Activated T-cell treated with anti-CD3 and anti-CD28 coated beads for 1 hour (primary cell): ENCODE results near the gene SSH2.
"Not testable (repeated sequence)": the region's sequence is repeated elsewhere in the genome, so short reads cannot be mapped to it uniquely, and the experiment has no call there.

Experiments
- DNase-seq: peaks from one replicate; pipeline ENCODE4 v3.0.0-alpha.2; 2020; ENCODE audit warnings: low read depth

The SSH2 gene

DNA sequence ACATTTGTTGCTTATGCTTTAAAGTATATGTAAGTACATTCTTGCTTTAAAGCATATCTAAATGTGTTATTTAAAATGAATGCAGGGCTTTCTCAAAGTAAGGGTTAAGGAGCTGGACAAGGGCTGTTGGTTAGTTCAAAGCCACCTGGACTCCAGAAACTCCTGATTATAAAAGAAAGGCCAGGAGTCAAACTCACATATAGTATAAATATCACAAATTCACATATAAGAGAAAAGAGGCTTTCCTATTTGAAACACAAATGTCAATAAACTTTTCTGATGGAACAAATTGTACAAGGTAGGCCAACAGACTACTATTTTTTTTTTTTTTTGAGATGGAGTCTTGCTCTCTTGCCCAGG is 222.8 kb downstream of the SSH2 start:
- DNase-seq: no peak

DNA sequence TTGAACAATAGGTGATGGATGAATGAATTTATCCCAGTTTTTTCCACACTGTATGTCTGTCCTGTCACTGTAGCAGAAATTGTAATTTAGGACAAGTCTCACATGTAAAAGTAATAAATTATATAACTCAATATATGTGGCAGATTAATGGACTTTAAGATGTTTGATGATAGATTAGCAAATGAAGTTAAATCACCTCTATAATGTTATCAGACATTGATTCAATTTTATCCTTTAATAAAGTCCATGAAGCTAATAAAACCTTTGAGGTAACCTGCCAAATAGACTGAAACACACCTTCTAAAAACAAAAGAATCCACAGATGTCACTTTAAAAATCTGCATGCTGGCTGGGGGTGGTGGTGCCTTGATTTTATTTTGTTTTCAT is 224.0 kb downstream of the SSH2 start:
- no peak for DNase-seq

GRCh38 chr17:29705386-29705785 is 224.6 kb downstream of the SSH2 start:
- DNase-seq: no peak

GRCh38 chr17:29699283-29699682 is 230.7 kb downstream of the SSH2 start:
- no peak for DNase-seq

GRCh38 chr17:29698837-29699236 is 231.2 kb downstream of the SSH2 start:
- no peak for DNase-seq

- DNase-seq: no peak
Observed at GRCh38 chr17:29698019-29698777, 231.8 kb downstream of the SSH2 start.

DNA sequence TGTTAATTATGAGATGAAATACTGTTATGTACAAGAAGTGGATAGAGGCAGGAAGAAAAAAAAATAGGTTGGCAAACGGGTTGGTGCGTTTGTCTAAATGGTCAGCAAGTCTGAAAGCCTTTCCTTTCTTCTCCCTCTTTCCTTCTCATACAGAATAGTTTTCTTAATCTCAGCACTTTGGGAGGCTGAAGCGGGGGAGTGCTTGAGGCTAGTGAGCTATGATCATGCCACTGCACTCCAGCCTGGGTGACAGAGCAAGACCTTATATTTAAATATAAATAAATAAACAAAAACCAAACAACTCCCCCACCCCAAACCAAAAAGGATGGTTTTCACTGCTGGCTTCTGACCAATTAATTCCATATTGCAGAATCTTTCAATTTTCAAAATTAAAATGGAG is 232.7 kb downstream of the SSH2 start:
- DNase-seq: no peak

- no peak for DNase-seq
Observed at GRCh38 chr17:29694918-29695563, 235.0 kb downstream of the SSH2 start.

GRCh38 chr17:29693751-29694150 is 236.3 kb downstream of the SSH2 start:
- no peak for DNase-seq

- no peak for DNase-seq
Observed at GRCh38 chr17:29687596-29687995, 242.4 kb downstream of the SSH2 start.

DNA sequence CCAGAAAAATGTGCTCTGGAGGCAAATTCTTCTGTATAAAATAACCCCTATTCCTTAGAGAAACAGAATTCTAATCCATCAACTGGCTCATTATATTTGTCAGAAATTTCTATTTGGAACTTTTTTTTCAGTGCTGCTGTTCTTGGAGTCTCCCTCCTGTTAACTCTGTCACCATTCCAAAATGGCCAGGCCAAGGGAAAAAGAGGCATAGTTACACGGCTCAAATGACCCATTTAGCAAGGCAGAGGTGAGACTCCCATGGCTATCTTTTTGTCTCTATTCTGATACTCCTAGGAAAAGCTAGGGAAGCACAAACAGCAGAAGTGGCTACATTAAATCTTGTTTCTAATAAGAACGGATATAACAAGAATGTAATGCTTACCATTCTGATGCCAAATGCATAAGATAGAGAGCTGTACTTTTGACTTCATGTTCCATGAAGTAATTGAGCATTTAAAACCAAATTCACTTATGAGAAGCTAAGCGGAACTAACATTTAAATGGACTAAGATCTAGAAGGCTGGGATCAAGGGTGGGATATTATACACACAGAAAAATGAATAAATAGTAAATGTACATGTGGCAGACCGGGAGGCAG is 242.9 kb downstream of the SSH2 start:
- no peak for DNase-seq

GRCh38 chr17:29683481-29683880 is 246.5 kb downstream of the SSH2 start:
- no peak for DNase-seq

GRCh38 chr17:29682987-29683386 is 247.0 kb downstream of the SSH2 start:
- DNase-seq: no peak

- DNase-seq: no peak
Observed at GRCh38 chr17:29682054-29682453, 248.0 kb downstream of the SSH2 start.

DNA sequence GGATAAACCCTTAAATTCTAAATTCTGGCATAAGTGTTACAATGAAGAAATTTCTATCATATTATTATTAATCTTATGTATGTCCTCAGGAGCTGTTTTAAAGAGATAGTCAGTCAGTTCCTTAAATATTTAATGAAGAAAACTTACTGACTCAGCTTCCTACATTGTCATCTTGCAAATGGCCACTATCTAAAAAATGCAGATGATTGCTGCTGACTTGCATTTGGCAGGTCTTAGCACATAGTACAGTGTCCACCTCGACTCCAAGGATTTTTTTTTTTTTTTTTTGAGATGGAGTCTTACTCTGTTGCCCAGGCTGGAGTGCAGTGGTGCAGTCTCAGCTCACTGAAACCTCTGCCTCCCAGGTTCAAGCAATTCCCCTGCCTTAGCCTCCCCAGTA is 252.2 kb downstream of the SSH2 start:
- DNase-seq: no peak

DNA sequence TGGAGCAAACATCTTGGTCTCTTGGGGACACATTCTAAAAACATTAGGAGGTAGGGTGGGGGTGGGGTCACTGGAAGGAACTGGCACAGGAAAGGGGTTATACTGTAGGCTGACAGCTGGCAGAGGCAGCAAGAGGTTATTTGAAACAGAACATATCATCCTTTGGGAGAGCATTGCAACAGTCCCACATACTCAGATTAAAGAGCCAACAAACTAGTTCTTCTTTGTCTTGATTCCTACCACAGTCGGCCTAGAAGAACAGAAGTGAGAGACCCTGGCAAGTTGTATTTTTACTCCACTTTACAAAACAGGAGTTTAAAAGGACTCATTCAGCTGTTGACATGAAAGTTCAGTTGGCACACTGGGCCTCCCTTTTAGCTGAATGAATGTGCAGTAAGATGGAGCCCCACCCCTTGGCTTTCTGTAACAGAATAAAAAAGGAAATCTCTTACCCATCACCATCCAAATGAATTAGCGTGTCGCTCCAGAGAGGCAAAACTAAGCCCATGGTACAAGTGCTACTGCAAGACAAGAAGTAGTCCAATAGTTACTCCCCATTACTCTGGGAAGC is 252.7 kb downstream of the SSH2 start:
- DNase-seq: no peak

GRCh38 chr17:29675961-29676360 is 254.1 kb downstream of the SSH2 start:
- not testable (repeated sequence) for DNase-seq

DNA sequence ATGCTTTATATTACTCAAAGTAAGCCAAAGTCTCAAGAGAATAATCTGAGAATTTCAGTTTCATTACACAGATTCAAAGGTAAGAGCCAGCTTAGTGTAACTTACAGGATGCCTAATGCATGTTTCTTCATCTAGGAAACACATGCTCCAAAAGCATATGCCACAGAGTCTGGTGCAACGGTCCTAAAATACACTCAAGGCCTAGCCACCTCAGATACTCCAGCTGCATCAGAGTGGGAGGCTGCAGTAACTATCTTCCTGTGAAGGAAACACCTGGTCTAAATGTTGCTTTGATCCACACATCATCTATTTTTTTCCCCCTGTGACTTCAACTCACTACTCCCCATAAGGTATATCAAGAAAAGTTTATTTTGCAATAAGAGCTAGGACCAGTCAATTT is 255.7 kb downstream of the SSH2 start:
- DNase-seq: no peak

GRCh38 chr17:29671661-29672060 is 258.4 kb downstream of the SSH2 start:
- no peak for DNase-seq

DNA sequence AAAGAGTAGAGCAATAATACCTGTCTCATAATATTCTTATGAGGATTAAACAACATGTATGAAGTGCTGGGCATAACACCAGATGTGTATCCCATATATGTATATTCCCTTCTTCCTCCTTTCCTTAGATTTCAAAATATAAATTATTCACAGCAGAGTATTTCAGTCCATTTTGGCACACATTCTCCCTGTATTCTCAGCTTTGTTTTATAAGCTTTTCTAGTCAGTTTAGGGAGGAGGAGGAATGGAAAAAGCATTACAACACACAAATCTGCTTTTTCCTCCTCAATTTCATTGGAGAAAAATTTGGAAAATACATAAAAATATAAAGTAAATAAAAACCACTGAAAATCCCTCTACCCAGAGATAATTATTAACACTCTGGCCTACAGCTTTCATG is 260.8 kb downstream of the SSH2 start:
- DNase-seq: no peak

- DNase-seq: no peak
Observed at GRCh38 chr17:29667969-29668368, 262.1 kb downstream of the SSH2 start.

DNA sequence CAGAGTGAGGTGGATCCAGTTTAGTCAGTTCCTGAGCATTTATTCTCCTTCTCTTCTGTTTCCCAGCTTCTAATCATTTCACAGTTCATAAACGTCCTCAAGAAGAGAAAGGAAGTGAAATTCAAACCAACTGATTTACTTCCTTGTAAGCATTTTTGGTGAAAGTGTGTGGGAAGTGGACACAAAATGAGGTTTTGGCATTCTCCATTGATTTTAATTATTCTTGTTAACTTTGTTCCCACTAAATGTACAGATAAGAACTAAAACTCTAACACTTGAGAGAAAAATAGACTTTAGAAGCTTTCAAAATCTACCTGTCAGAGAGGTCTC is 264.6 kb downstream of the SSH2 start:
- DNase-seq: no peak

- DNase-seq: no peak
Observed at GRCh38 chr17:29664743-29665480, 265.1 kb downstream of the SSH2 start.
